Ectodermal cell (in vitro differentiated cells): ENCODE results near the gene GLMP.

Experiments used
- H3K27ac ChIP-seq: 2 replicates; pipeline ENCODE4 v1.7.0; 2013; ENCODE audit warnings: mild to moderate bottlenecking, low read depth, low read length; ENCODE audit not compliant: insufficient read depth, poor library complexity, severe bottlenecking
- H3K27me3 ChIP-seq: 2 replicates; pipeline ENCODE4 v1.7.0; 2013; ENCODE audit warnings: mild to moderate bottlenecking, low read length; ENCODE audit not compliant: insufficient read depth, control insufficient read depth, poor library complexity, severe bottlenecking
- H3K36me3 ChIP-seq: one replicate; pipeline ENCODE4 v1.7.0; 2013; ENCODE audit warnings: low read length; ENCODE audit not compliant: control insufficient read depth, insufficient read depth
- H3K4me1 ChIP-seq: one replicate; pipeline ENCODE4 v1.7.0; 2013; ENCODE audit warnings: low read length; ENCODE audit not compliant: control insufficient read depth, insufficient read depth
- H3K4me3 ChIP-seq: 2 replicates; pipeline ENCODE4 v1.7.0; 2013; ENCODE audit warnings: low read depth, low read length, control low read depth; ENCODE audit not compliant: insufficient read depth
- H3K9me3 ChIP-seq: 2 replicates; pipeline ENCODE4 v1.7.0; 2013; ENCODE audit warnings: mild to moderate bottlenecking, low read length, moderate library complexity; ENCODE audit not compliant: control insufficient read depth
- WGBS, 2 experiments: methylation state at CpG; one replicate each; pipeline ENCODE4 v1.1.7; 2013; ENCODE audit warnings: missing lambda C conversion rate in 2 of 2; 5-methylcytosine and 5-hydroxymethylcytosine counted together

The GLMP gene

DNA sequence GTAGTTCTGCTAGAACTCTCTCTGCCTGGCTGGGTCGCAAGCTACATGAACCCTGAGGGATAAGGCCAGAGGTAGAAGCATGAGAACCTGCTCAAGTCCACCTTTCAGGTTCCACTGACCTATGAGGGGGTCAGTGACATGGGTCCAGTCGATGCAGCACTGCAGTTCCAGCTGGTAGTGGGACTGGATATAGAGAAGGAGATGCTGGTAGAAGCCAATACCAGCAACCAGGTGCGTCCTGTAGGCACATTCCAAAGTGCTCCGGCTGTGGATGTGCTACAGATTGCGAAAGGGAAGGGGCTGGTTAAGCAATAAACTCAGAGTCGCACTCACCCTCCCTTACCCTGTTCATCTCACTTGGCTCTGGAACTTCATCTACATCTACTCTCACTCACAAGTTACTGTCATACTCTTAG is 18.5 kb downstream of the GLMP start:
- 95 to 96% methylated on average over 6 of the region's 6 CpGs for WGBS, 2 experiments
- H3K36me3 ChIP-seq, result peaks cover 63% of the 10 kb centered on the region

GRCh38 chr1:156276532-156276931 is 18.9 kb downstream of the GLMP start:
- Histone ChIP-seq H3K36me3 (peaks cover 67% of the 10 kb centered on the region), H3K9me3 (no peaks in the 10 kb centered on the region), H3K27me3 (no peaks in the 10 kb centered on the region), H3K4me1 (peaks cover 3% of the 10 kb centered on the region), H3K4me3 (no peak overlapping the region), H3K27ac (no peak overlapping the region)

More for the DNA sequence above, 18.5 kb downstream of the GLMP start:
- no peak overlapping the region for H3K4me3 ChIP-seq
- peaks cover 3% of the 10 kb centered on the region for H3K4me1 ChIP-seq
- no peaks in the 10 kb centered on the region for H3K27me3 ChIP-seq
- H3K9me3 ChIP-seq, result no peaks in the 10 kb centered on the region
- H3K27ac ChIP-seq, result no peak overlapping the region

- no peaks in the 10 kb centered on the region for H3K27me3 ChIP-seq
- peaks cover 69% of the 10 kb centered on the region for H3K36me3 ChIP-seq
- 97 to 98% methylated on average over 3 of the region's 3 CpGs for WGBS, 2 experiments
These were observed 25.2 kb downstream of the GLMP start for GRCh38 chr1:156270314-156270713.

DNA sequence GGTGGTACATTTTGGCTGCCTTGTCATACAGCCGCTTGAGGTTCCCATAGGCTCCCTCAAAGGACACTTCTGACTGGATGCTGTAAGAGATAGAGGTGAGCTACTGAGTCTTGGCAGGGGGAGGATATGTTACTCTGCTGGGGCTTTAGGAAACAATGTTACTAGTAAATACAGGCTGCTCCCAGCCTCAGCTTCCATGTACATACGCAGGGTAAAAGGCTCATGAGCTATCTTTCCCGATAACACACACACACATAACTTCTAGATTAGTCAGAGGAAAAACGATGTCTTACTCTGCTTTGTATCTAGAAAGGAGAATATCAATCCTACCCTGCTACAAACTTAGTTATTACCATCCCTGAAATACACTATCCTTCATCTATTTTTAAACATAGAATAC is 27.1 kb downstream of the GLMP start:
- Histone ChIP-seq H3K27ac (no peak overlapping the region), H3K9me3 (no peaks in the 10 kb centered on the region), H3K36me3 (peaks cover 59% of the 10 kb centered on the region), H3K4me1 (no peaks in the 10 kb centered on the region), H3K4me3 (no peak overlapping the region), H3K27me3 (no peaks in the 10 kb centered on the region)
- WGBS, 2 experiments, result 93 to 97% methylated on average over 4 of the region's 4 CpGs

More at GRCh38 chr1:156270314-156270713, 25.2 kb downstream of the GLMP start:
- no peak overlapping the region for H3K4me3 ChIP-seq
- H3K9me3 ChIP-seq, result no peaks in the 10 kb centered on the region
- no peak overlapping the region for H3K27ac ChIP-seq
- no peaks in the 10 kb centered on the region for H3K4me1 ChIP-seq

GRCh38 chr1:156266051-156266450 is 29.4 kb downstream of the GLMP start:
- no peak overlapping the region for H3K4me3 ChIP-seq
- H3K4me1 ChIP-seq, result no peaks in the 10 kb centered on the region
- H3K9me3 ChIP-seq, result no peaks in the 10 kb centered on the region
- H3K27ac ChIP-seq, result no peak overlapping the region
- 94 to 96% methylated on average over 13 of the region's 13 CpGs for WGBS, 2 experiments
- no peaks in the 10 kb centered on the region for H3K27me3 ChIP-seq
- H3K36me3 ChIP-seq, result peaks cover 56% of the 10 kb centered on the region

- WGBS, 2 experiments, result 95 to 98% methylated on average over 9 of the region's 9 CpGs
- Histone ChIP-seq H3K4me3 (no peak overlapping the region), H3K27ac (no peak overlapping the region), H3K4me1 (no peaks in the 10 kb centered on the region), H3K36me3 (peaks cover 71% of the 10 kb centered on the region), H3K9me3 (no peaks in the 10 kb centered on the region), H3K27me3 (no peaks in the 10 kb centered on the region)
These were observed 32.2 kb downstream of the GLMP start for GRCh38 chr1:156263288-156263655.

DNA sequence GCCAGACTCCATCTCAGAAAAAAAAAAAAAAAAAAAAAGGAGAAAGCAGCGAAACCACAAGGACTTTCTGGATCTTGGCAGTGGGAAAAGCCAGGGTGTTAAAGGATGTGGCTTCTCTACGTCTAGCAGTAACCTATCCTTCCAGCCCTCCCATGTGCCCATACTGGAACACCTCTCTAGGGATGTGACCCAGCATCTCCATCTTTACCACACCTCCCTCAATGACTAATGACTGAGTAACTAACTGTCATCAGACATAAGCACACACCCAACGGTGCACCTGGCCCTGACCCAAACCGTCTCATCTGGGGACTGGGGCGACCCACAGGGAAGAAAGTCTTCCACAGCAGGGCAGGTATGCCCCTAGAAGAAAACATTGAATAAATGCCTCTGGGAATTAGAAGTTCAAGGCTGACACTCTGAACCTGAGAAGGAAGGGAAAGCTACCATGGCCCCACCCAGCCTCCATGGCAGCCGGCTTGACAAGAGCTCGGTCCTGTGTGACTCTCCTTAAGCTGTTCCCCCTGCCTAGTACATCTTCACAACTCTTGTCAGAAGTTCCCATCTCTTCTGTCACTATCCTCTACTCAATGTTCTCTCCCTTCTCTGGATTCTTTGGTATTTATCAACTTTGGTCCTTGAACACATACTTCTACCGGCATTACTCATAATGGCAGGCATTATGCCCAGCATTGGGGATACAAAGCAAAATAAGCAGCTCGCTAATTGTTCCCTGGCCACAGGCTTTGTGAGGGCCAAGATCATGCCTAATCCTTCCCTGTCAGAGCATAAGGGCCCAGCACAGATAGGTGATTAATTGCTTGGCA is 32.8 kb downstream of the GLMP start:
- H3K27me3 ChIP-seq, result no peaks in the 10 kb centered on the region
- 92 to 95% methylated on average over 9 of the region's 9 CpGs for WGBS, 2 experiments
- peaks cover 71% of the 10 kb centered on the region for H3K36me3 ChIP-seq
- H3K4me1 ChIP-seq, result no peaks in the 10 kb centered on the region
- no peaks in the 10 kb centered on the region for H3K9me3 ChIP-seq
- no peak overlapping the region for H3K27ac ChIP-seq
- H3K4me3 ChIP-seq, result no peak overlapping the region

DNA sequence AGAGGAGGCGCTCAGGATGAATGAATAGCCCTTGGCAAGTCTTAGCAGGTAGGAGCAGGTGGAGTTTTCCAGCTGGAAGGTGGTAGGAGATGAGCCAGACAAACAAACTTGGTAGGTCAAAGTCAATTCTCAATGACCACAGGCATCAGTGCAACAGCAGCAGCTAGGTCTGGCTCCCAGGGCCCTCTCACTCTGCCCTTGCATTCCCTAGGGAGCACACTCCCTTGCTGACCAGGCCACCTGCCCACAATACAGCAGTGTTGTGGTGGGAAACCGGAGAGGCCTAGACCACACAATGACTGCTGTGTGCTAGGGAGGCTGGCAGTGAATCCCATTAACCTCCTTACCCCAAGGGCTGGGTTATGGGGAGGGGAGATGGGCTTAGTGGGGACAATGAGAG is 34.6 kb downstream of the GLMP start:
- Histone ChIP-seq H3K4me3 (no peak overlapping the region), H3K27ac (no peak overlapping the region), H3K9me3 (no peaks in the 10 kb centered on the region), H3K27me3 (no peaks in the 10 kb centered on the region), H3K36me3 (peaks cover 63% of the 10 kb centered on the region), H3K4me1 (no peaks in the 10 kb centered on the region)
- 93 to 98% methylated on average over 2 of the region's 2 CpGs for WGBS, 2 experiments

DNA sequence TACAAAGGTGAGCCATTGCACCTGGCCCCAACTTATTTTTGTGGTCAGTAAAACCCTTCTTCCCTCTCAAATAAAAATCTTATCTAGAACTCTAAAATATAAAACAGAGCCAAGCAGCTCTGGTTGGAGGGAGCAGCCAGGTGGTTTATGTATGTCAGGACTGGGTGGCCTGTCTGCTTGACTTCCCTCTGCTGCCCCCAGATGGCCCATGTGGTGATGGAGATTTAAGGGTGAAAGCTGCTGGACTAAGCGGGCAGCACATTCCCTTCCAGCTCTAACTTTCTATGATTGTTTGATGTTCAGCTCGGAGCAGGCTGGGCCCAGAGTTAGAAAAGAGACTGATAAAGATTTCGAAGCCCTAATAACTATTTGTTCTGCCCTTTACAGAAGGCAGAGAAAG is 35.7 kb downstream of the GLMP start:
- no peaks in the 10 kb centered on the region for H3K4me1 ChIP-seq

GRCh38 chr1:156258859-156259258 is 36.6 kb downstream of the GLMP start:
- no peaks in the 10 kb centered on the region for H3K4me1 ChIP-seq
- no peaks in the 10 kb centered on the region for H3K9me3 ChIP-seq
- H3K27ac ChIP-seq, result no peak overlapping the region
- WGBS, 2 experiments, result 95% methylated on average over 8 of the region's 8 CpGs
- no peak overlapping the region for H3K4me3 ChIP-seq
- H3K27me3 ChIP-seq, result no peaks in the 10 kb centered on the region
- peaks cover 56% of the 10 kb centered on the region for H3K36me3 ChIP-seq

More for the DNA sequence above, 35.7 kb downstream of the GLMP start:
- 93 to 98% methylated on average over 3 of the region's 3 CpGs for WGBS, 2 experiments
- peaks cover 57% of the 10 kb centered on the region for H3K36me3 ChIP-seq
- H3K27ac ChIP-seq, result no peak overlapping the region
- no peaks in the 10 kb centered on the region for H3K9me3 ChIP-seq
- no peaks in the 10 kb centered on the region for H3K27me3 ChIP-seq
- no peak overlapping the region for H3K4me3 ChIP-seq
